Subcutaneous adipose tissue (tissue), 4 donors: ENCODE results near the gene PSTK. TPM values are rescaled to one million over a fixed set of nuclear protein-coding genes. Genes with fewer than 3 reads are reported as not detected.

Experiments
- total RNA-seq, 4 donors: library from RNA; depleted of rRNA; stranded (reverse); fragments of >200 nt; gene quantifications; one replicate each; pipeline ENCODE4 v1.1.0, GENCODE V29; 2016
- TF ChIP-seq, protein P1 (sequence below): fragments of 450-650 bp; IDR thresholded peaks from one replicate; pipeline ENCODE4 v1.5.1; 2016; ENCODE audit warnings: low read depth, mild to moderate bottlenecking, control low read depth, antibody characterized with exemption, moderate library complexity

The PSTK gene
- total RNA-seq, 4 donors from 2014 or later: 2.4 to 6.2 (median 3.0) TPM

DNA sequence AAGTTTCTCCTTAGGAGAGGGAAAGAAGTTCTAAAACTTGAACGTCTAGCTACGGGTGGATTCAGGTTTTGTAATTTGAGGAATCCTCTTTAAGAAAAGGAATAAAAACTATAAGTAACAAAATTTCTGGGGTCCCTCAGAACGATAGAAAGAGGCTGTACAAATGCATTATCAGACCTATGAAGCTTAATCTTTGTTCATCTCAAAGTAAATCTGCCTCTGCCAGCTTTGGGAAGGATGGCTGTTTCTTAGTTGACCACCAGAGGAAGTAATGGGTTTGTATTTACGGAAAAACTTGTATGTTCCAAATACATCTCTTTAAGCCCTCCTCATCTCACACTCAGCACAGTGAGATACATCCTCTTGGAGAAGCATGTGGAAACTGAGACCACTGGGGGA, 864 bp downstream of the PSTK start:
- TF ChIP-seq, protein P1, sequence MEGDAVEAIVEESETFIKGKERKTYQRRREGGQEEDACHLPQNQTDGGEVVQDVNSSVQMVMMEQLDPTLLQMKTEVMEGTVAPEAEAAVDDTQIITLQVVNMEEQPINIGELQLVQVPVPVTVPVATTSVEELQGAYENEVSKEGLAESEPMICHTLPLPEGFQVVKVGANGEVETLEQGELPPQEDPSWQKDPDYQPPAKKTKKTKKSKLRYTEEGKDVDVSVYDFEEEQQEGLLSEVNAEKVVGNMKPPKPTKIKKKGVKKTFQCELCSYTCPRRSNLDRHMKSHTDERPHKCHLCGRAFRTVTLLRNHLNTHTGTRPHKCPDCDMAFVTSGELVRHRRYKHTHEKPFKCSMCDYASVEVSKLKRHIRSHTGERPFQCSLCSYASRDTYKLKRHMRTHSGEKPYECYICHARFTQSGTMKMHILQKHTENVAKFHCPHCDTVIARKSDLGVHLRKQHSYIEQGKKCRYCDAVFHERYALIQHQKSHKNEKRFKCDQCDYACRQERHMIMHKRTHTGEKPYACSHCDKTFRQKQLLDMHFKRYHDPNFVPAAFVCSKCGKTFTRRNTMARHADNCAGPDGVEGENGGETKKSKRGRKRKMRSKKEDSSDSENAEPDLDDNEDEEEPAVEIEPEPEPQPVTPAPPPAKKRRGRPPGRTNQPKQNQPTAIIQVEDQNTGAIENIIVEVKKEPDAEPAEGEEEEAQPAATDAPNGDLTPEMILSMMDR: no peak

GRCh38 chr10:122983898-122984297, 3.7 kb downstream of the PSTK start:
- TF ChIP-seq, protein P1: no peak

- TF ChIP-seq, protein P1: no peak
Observed at GRCh38 chr10:122984708-122985107, 4.5 kb downstream of the PSTK start.

DNA sequence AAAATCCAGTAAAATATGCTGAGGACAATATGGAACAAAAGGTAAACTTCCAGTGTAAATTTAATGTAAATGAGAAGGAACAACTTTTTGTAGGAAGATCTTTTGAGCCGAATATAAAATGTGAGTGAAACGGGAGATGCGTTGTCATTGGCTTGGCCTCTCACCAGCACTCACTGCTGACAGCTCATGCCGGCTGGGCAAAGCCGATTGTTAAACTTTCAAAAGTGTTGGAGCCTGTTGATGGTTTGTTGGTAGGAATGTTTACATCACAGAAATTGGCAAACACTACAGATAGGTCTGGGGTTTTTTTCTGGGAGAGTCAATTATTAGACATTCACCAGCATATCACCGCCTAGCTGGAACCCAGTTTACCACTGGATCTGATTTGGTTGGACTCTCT, 6.1 kb downstream of the PSTK start:
- TF ChIP-seq, protein P1: no peak

DNA sequence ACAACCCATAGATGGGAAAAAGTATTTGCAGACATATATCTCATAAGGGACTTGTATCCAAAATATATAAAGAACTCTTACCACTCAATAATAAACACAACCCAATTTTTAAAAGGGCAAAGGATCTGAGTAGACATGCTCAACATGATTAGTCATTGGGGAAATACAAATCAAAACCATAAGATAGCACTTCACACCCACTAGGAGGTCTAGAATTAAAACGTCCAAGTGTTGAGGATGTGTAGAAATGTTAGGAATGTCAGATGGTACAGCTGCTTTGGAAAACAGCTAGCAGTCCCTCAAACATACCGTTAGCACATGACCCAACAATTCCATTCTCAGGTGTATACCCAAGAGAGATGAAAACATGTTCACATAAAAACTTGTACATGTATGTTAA, 8.3 kb downstream of the PSTK start:
- TF ChIP-seq, protein P1: no peak

DNA sequence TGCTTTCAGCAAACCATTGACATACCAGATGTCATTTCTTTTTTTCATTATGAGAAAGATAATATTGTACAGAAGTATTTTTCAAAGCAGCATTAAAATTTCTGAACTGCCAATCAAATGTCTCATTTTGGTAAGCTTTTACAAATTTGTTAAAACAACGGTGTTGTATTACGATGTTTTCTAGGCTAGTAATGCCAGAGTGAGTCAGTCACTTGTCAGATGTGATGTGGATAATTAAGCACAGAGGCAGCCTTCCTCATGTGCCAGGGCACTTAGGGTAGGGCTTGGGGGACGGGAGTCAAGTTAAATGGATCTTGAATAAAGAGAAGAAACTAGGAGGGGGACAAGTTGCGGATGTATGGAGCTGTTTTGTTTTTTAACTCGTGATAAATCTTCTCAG, 10.1 kb downstream of the PSTK start:
- TF ChIP-seq, protein P1: no peak

DNA sequence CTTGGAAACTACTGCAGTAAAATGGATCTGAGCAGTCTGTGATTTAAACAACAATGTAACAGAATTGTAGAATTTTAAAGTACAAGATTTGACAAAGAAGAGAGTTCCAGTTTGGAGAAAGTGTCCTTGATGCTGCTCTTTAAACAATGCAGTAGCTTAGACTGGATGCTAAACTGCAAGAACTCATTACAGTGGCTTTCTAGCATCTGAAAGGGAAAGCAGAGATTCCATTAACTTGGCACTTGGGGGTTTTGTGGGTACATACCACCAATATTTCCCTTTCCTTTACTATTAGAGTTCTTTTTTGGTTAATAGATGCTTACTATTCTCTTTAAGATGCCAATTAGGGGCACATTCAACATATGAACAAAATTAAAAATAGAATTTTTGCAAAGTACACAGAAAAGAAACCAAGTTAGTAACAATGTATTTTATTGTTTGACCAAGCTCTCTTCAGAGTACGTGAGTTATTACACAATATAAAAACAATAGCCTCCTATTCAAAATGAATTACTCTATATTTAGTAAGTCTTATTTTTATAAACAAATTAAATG, 11.9 kb downstream of the PSTK start:
- TF ChIP-seq, protein P1: no peak
